PC-3 (cell line): Measurements from ENCODE around the gene NES. TPM values are rescaled to one million over a fixed set of nuclear protein-coding genes. Genes with fewer than 3 reads are reported as not detected.

Source experiments
- ATAC-seq: fragments of 200-7000 bp; cut with Tn5 transposase; 2 replicates; pipeline ENCODE4 v1.9.1; 2020; ENCODE audit warnings: mild to moderate bottlenecking, moderate library complexity
- BruUV-seq: library from RNA; stranded (reverse); fragments of 400-500 nt; replicated peaks from 2 replicates; lab custom pipeline; 2021; lab: Mats Ljungman, UMichigan
- CTCF ChIA-PET: fragments of 300-600 bp; sonication (Branson Sonifier 250); formaldehyde crosslinking; loops from one replicate; lab custom pipeline; 2022; ENCODE audit warnings: antibody characterized with exemption; lab: Charles Lee
- POLR2A ChIA-PET: fragments of 300-600 bp; sonication (Branson Sonifier 250); formaldehyde crosslinking; loops from one replicate; lab custom pipeline; 2022; ENCODE audit warnings: antibody characterized with exemption; ENCODE audit not compliant: unreplicated experiment; lab: Charles Lee
- DNase-seq: peaks from one replicate; pipeline ENCODE4 v3.0.0-alpha.2; 2015
- H2AFZ ChIP-seq: fragments of 300-600 bp; sonication (generic); 2 replicates; pipeline ENCODE4 v1.6.0; 2016; ENCODE audit warnings: antibody characterized with exemption, low read length
- H3F3A ChIP-seq: fragments of 300-600 bp; sonication (generic); one replicate; pipeline ENCODE4 v1.6.0; 2017; ENCODE audit warnings: antibody characterized with exemption, low read length, control low read depth, mild to moderate bottlenecking; ENCODE audit not compliant: unreplicated experiment
- H3K27ac ChIP-seq: fragments of 300-600 bp; sonication (generic); 2 replicates; pipeline ENCODE4 v1.5.1; 2016; ENCODE audit warnings: mild to moderate bottlenecking, low read length
- H3K27me3 ChIP-seq: fragments of 300-600 bp; sonication (generic); 2 replicates; pipeline ENCODE4 v1.6.1; 2016; ENCODE audit warnings: low read length, mixed read lengths
- H3K36me3 ChIP-seq: fragments of 300-600 bp; sonication (generic); 2 replicates; pipeline ENCODE4 v1.6.1; 2016; ENCODE audit warnings: low read depth, mixed run types, low read length, mixed read lengths
- H3K4me1 ChIP-seq: fragments of 300-600 bp; sonication (generic); 2 replicates; pipeline ENCODE4 v1.5.1; 2016; ENCODE audit warnings: low read length; ENCODE audit not compliant: insufficient read depth
- H3K4me2 ChIP-seq: fragments of 300-600 bp; sonication (generic); 2 replicates; pipeline ENCODE4 v1.6.0; 2016; ENCODE audit warnings: low read length
- H3K4me3 ChIP-seq: fragments of 300-600 bp; sonication (generic); 2 replicates; pipeline ENCODE4 v1.5.1; 2016; ENCODE audit warnings: mild to moderate bottlenecking, low read length, mixed read lengths
- H3K79me2 ChIP-seq: fragments of 300-600 bp; sonication (generic); 2 replicates; pipeline ENCODE4 v1.6.1; 2017; ENCODE audit warnings: low read length, mixed read lengths
- H3K9ac ChIP-seq: fragments of 300-600 bp; sonication (generic); 2 replicates; pipeline ENCODE4 v1.6.0; 2016; ENCODE audit warnings: mild to moderate bottlenecking, low read length
- H3K9me2 ChIP-seq: fragments of 300-600 bp; sonication (generic); replicated peaks from 2 replicates; pipeline ENCODE4 v1.6.1; 2016; ENCODE audit warnings: mixed run types, low read length, mixed read lengths
- H3K9me3 ChIP-seq: fragments of 300-600 bp; sonication (generic); 2 replicates; pipeline ENCODE4 v1.6.1; 2016; ENCODE audit warnings: low read length, mixed read lengths
- H4K20me1 ChIP-seq: fragments of 300-600 bp; sonication (generic); 2 replicates; pipeline ENCODE4 v1.6.1; 2016; ENCODE audit warnings: low read length, mixed read lengths
- CTCF ChIP-seq: fragments of 300-600 bp; sonication (generic); conservative IDR thresholded peaks from 2 replicates; pipeline ENCODE4 v1.5.1; 2017; ENCODE audit warnings: antibody characterized with exemption, low read depth, mild to moderate bottlenecking, low read length
- EZH2 ChIP-seq: fragments of 300-600 bp; sonication (generic); IDR thresholded peaks from one replicate; pipeline ENCODE4 v1.6.1; 2017; ENCODE audit warnings: antibody characterized with exemption, mild to moderate bottlenecking, low read length; ENCODE audit not compliant: unreplicated experiment
- EZH2phosphoT487 ChIP-seq: fragments of 300-600 bp; sonication (generic); IDR thresholded peaks from 2 replicates; pipeline ENCODE4 v1.6.1; 2018; ENCODE audit warnings: mild to moderate bottlenecking, antibody characterized with exemption, low read length, borderline replicate concordance
- intact Hi-C: fragments of 100-400 bp; cut with micrococcal nuclease; formaldehyde crosslinking; loops from 2 replicates; pipeline ENCODE4 v1.9.0; 2023
- total RNA-seq: library from RNA; depleted of rRNA; stranded (reverse); fragments of >200 nt; gene quantifications from 2 replicates; pipeline ENCODE4 v1.2.3, GENCODE V29; 2014

The NES gene
- total RNA-seq, 1 experiment from 2014 or later = 58.2 TPM

GRCh38 chr1:156644146-156644545 is 33.1 kb downstream of the NES start:
- no peak for DNase-seq
- ChIA-PET POLR2A (no interaction called here), CTCF (no interaction called here)
- Histone ChIP-seq H4K20me1 (no peaks in the 10 kb centered on the region), H3K9ac (no peak overlapping the region), H3K4me3 (no peak overlapping the region), H2AFZ (no peak overlapping the region), H3K4me1 (peaks cover 12% of the 10 kb centered on the region), H3F3A (no peaks in the 10 kb centered on the region), H3K27me3 (peaks cover 18% of the 10 kb centered on the region), H3K36me3 (no peaks in the 10 kb centered on the region), H3K27ac (no peak overlapping the region), H3K4me2 (no peak overlapping the region), H3K79me2 (no peaks in the 10 kb centered on the region), H3K9me3 (no peaks in the 10 kb centered on the region), H3K9me2 (no peaks in the 10 kb centered on the region)
- BruUV-seq = no TSS peak
- no peak for ATAC-seq
- intact Hi-C loops = no loop called here
- TF ChIP-seq CTCF = no peak
- no peak for TF ChIP-seq EZH2
- no peak for TF ChIP-seq EZH2phosphoT487

DNA sequence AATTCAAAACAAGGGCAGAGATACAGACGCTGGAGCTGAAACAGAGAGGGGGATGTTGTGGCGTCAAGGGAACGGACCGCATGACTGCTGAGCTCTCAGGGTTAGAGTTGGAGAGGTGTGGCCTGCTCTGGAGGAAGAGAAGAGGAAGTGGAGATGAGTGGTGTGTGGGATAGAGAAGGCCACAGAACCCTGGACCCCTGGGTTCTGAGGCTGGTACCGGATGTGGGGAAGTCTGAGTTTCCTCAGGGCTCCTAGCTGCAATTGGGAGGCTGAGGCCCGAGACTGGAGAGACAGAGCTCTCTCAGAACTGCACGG is 33.5 kb downstream of the NES start:
- H3K27me3 ChIP-seq = peaks cover 21% of the 10 kb centered on the region
- BruUV-seq = no TSS peak
- H3K9me2 ChIP-seq = no peaks in the 10 kb centered on the region
- H2AFZ ChIP-seq = no peak overlapping the region
- no peak for DNase-seq
- no peak overlapping the region for H3K27ac ChIP-seq
- TF ChIP-seq CTCF (no peak), EZH2phosphoT487 (no peak), EZH2 (no peak)
- no peaks in the 10 kb centered on the region for H4K20me1 ChIP-seq
- no peak overlapping the region for H3K4me3 ChIP-seq
- ATAC-seq = no peak
- H3K9me3 ChIP-seq = no peaks in the 10 kb centered on the region
- peaks cover 15% of the 10 kb centered on the region for H3K4me1 ChIP-seq
- POLR2A ChIA-PET = no interaction called here
- no peaks in the 10 kb centered on the region for H3K79me2 ChIP-seq
- no peaks in the 10 kb centered on the region for H3K36me3 ChIP-seq
- intact Hi-C loops = no loop called here
- H3K4me2 ChIP-seq = no peak overlapping the region
- H3F3A ChIP-seq = no peaks in the 10 kb centered on the region
- CTCF ChIA-PET = no interaction called here
- no peak overlapping the region for H3K9ac ChIP-seq

GRCh38 chr1:156643049-156643777 is 34.0 kb downstream of the NES start:
- intact Hi-C loops = no loop called here
- CTCF ChIA-PET = no interaction called here

More at GRCh38 chr1:156643049-156643777, 34.0 kb downstream of the NES start:
- Histone ChIP-seq H4K20me1 (no peaks in the 10 kb centered on the region), H3K27me3 (peaks cover 26% of the 10 kb centered on the region), H3K9me2 (no peaks in the 10 kb centered on the region), H3K27ac (no peak overlapping the region), H2AFZ (no peak overlapping the region), H3K9ac (no peak overlapping the region), H3K79me2 (no peaks in the 10 kb centered on the region), H3K4me1 (peaks cover 15% of the 10 kb centered on the region), H3K36me3 (no peaks in the 10 kb centered on the region), H3K4me2 (no peak overlapping the region), H3K9me3 (no peaks in the 10 kb centered on the region), H3F3A (no peaks in the 10 kb centered on the region), H3K4me3 (no peak overlapping the region)
- TF ChIP-seq EZH2 (no peak), CTCF (no peak), EZH2phosphoT487 (no peak)
- POLR2A ChIA-PET = no interaction called here
- no TSS peak for BruUV-seq
- ATAC-seq (no peak), DNase-seq (no peak)
